Stomach (tissue), 9 donors: ENCODE results near the gene PACRGL. TPM values are rescaled to one million over a fixed set of nuclear protein-coding genes. Genes with fewer than 3 reads are reported as not detected.

ENCODE experiments used
- DNase-seq, 2 donors: peaks; one replicate each; pipeline versions ENCODE4 v3.0.0 to v3.0.0-alpha.2; 2013 to 2019
- H3K27ac ChIP-seq, 5 donors: fragments of 200-600 bp in 4 of 5; sonication (generic) in 4 of 5; one replicate each; pipeline ENCODE4 v1.5.1; 2013 to 2019; ENCODE audit warnings: mild to moderate bottlenecking in 1 of 5, moderate library complexity in 1 of 5
- H3K27me3 ChIP-seq, 3 donors: fragments of 200-600 bp; sonication (generic); one replicate each; pipeline ENCODE4 v1.5.1; 2017 to 2019; ENCODE audit warnings: mixed run types in 1 of 3
- H3K36me3 ChIP-seq, 4 donors: fragments of 200-600 bp; sonication (generic); 1 replicate in 3 of 4; 2 replicates in 1 of 4; pipeline ENCODE4 v1.5.1; 2016 to 2019
- H3K4me1 ChIP-seq, 4 donors: fragments of 200-600 bp; sonication (generic); one replicate each; pipeline ENCODE4 v1.5.1; 2016 to 2019
- H3K4me3 ChIP-seq, 4 donors: fragments of 200-600 bp; sonication (generic) in 3 of 4; one replicate each; pipeline ENCODE4 v1.5.1; 2016 to 2019; ENCODE audit warnings: mild to moderate bottlenecking in 1 of 4
- H3K9me3 ChIP-seq, 4 donors: fragments of 200-600 bp; sonication (generic); one replicate each; pipeline ENCODE4 v1.5.1; 2016 to 2019
- CTCF ChIP-seq, 7 experiments: fragments of 450-650 bp in 4 of 7; fragments of 200-600 bp in 3 of 7; sonication (generic) in 3 of 7; IDR thresholded peaks; one replicate each; pipeline ENCODE4 v1.5.1; 2016 to 2019; ENCODE audit warnings: antibody characterized with exemption in 7 of 7, control low read depth in 2 of 7, mild to moderate bottlenecking in 1 of 7
- EP300 ChIP-seq: sonication (generic); formaldehyde crosslinking; IDR thresholded peaks from one replicate; pipeline ENCODE4 v1.6.1; 2017; ENCODE audit warnings: antibody characterized with exemption
- POLR2A ChIP-seq, 4 donors: fragments of 450-650 bp; IDR thresholded peaks; one replicate each; pipeline ENCODE4 v1.6.1; 2016; ENCODE audit warnings: antibody characterized with exemption in 4 of 4, control low read depth in 2 of 4, mild to moderate bottlenecking in 1 of 4, moderate library complexity in 1 of 4
- POLR2AphosphoS5 ChIP-seq, 3 donors: sonication (generic); formaldehyde crosslinking; IDR thresholded peaks; one replicate each; pipeline ENCODE4 v1.6.1; 2016; ENCODE audit warnings: antibody characterized with exemption in 3 of 3
- whole genome bisulfite sequencing, 5 donors: extraction: QIAGEN DNeasy Blood & Tissue Kit in 3 of 5; methylation state at CpG; one replicate each; pipeline versions ENCODE4 v1.1.5 to v1.1.7; 2013 to 2018; 5-methylcytosine and 5-hydroxymethylcytosine counted together
- intact Hi-C: fragments of 100-400 bp; cut with DNase I; formaldehyde crosslinking; loops from one replicate; pipeline ENCODE4 v1.15.1; 2023; ENCODE audit warnings: low total_unique reads
- polyA plus RNA-seq, 3 donors: library from polyadenylated mRNA; stranded (reverse); fragments of 200-250 nt; gene quantifications; one replicate each; pipeline ENCODE4 v1.2.3, GENCODE V29; 2013
- total RNA-seq, 5 donors: library from RNA; depleted of rRNA; stranded (reverse); fragments of >200 nt; gene quantifications; one replicate each; pipeline versions ENCODE4 v1.1.0 to v1.2.3, GENCODE V29; 2014 to 2016
- donor health status: healthy with polysubstance abuse.
- donor health status: Bipolar disorder and iron deficiency.
- donor health status: healthy.

PACRGL gene
- total and polyA plus RNA-seq, 8 donors: 7.0 to 223 (median 36.6) TPM

GRCh38 chr4:20666012-20666860, 34.0 kb upstream of the PACRGL start:
- TF ChIP-seq POLR2A (IDR thresholded peaks at IDR 0.05) (no peak), CTCF (IDR thresholded peaks at IDR 0.05) (no peak), EP300 (no peak), POLR2AphosphoS5 (IDR thresholded peaks at IDR 0.05) (no peak)
- H3K27ac ChIP-seq: no peak overlapping the region
- H3K4me1 ChIP-seq: no peaks in the 10 kb centered on the region
- H3K27me3 ChIP-seq: no peaks in the 10 kb centered on the region
- H3K4me3 ChIP-seq: no peak overlapping the region
- 66 to 89% (median 78%) methylated on average over 4 of the region's 4 CpGs for WGBS, 5 donors
- DNase-seq: no peak
- intact Hi-C loops: no loop called here
- no peaks in the 10 kb centered on the region for H3K36me3 ChIP-seq
- no peaks in the 10 kb centered on the region for H3K9me3 ChIP-seq

GRCh38 chr4:20672262-20672661, 28.0 kb upstream of the PACRGL start:
- Histone ChIP-seq H3K4me1 (no peaks in the 10 kb centered on the region), H3K27me3 (no peaks in the 10 kb centered on the region), H3K4me3 (no peak overlapping the region), H3K27ac (no peak overlapping the region), H3K36me3 (no peaks in the 10 kb centered on the region), H3K9me3 (no peaks in the 10 kb centered on the region)
- 38 to 71% (median 62%) methylated on average over 1 of the region's 1 CpG for WGBS, 5 donors
- no peak for TF ChIP-seq POLR2A (IDR thresholded peaks at IDR 0.05)
- TF ChIP-seq CTCF (IDR thresholded peaks at IDR 0.05): no peak
- TF ChIP-seq EP300: no peak
- no peak for TF ChIP-seq POLR2AphosphoS5 (IDR thresholded peaks at IDR 0.05)
- no peak for DNase-seq
- intact Hi-C loops: no loop called here

GRCh38 chr4:20675786-20676185, 24.5 kb upstream of the PACRGL start:
- no peak for DNase-seq
- Histone ChIP-seq H3K4me1 (no peaks in the 10 kb centered on the region), H3K27me3 (no peaks in the 10 kb centered on the region), H3K36me3 (no peaks in the 10 kb centered on the region), H3K4me3 (no peak overlapping the region), H3K9me3 (no peaks in the 10 kb centered on the region), H3K27ac (no peak overlapping the region)
- TF ChIP-seq POLR2A (IDR thresholded peaks at IDR 0.05) (no peak), EP300 (no peak), POLR2AphosphoS5 (IDR thresholded peaks at IDR 0.05) (no peak), CTCF (IDR thresholded peaks at IDR 0.05) (no peak)
- intact Hi-C loops: no loop called here

- no peak for TF ChIP-seq EP300
- no peak for TF ChIP-seq CTCF (IDR thresholded peaks at IDR 0.05)
- TF ChIP-seq POLR2AphosphoS5 (IDR thresholded peaks at IDR 0.05): no peak
- no peak for TF ChIP-seq POLR2A (IDR thresholded peaks at IDR 0.05)
- 45 to 62% (median 56%) methylated on average over 8 of the region's 8 CpGs for WGBS, 5 donors
- Histone ChIP-seq H3K27me3 (no peaks in the 10 kb centered on the region), H3K27ac (no peak overlapping the region), H3K4me1 (no peaks in the 10 kb centered on the region), H3K9me3 (no peaks in the 10 kb centered on the region), H3K4me3 (no peak overlapping the region), H3K36me3 (no peaks in the 10 kb centered on the region)
- DNase-seq: no peak
- intact Hi-C loops: no loop called here
These were observed 23.6 kb upstream of the PACRGL start for GRCh38 chr4:20676501-20677197.
